ENCODE results near the gene CTR9. TPM values are rescaled to one million over a fixed set of nuclear protein-coding genes. Genes with fewer than 3 reads are reported as not detected.

The CTR9 gene
- polyA plus RNA-seq, 1 of the 3 experiments (the other 2 are of a cell fraction), result 10.1 TPM

- H3K79me2 ChIP-seq (ENCODE audit: insufficient read depth), result no peaks in the 10 kb centered on the region
- no peak overlapping the region for H3K4me2 ChIP-seq
- peaks cover 0 to 9% of the 10 kb centered on the region in 2 experiments; a peak in 1 of 4 replicates for H3K4me1 ChIP-seq (ENCODE audit: control insufficient read depth in 1 of 2, insufficient read depth in 2 of 2, low read depth in 1 of 2, low read length in 1 of 2)
- H3F3A ChIP-seq (replicated peaks; ENCODE audit: insufficient read depth), result no peaks in the 10 kb centered on the region
- no peak overlapping the region for H3K9ac ChIP-seq
- WGBS (ENCODE audit: low lambda C conversion rate), result 85% methylated on average over 2 of the region's 2 CpGs
- no peak overlapping the region for H2AFZ ChIP-seq (ENCODE audit: low read depth)
- ChIA-PET CTCF (interaction anchor here (1.4 kb wide), 1 partner anchor 315 kb away, joined by 4 read pairs; no protein-coding TSS in a partner anchor), POLR2A (no interaction called here)
- no peaks in the 10 kb centered on the region for H3K36me3 ChIP-seq (replicated peaks in 1 of 2; ENCODE audit: control insufficient read depth in 1 of 2, insufficient read depth in 2 of 2, low read length in 1 of 2)
- no peaks in the 10 kb centered on the region for H3K9me2 ChIP-seq
- no peak overlapping the region for H3K27ac ChIP-seq (ENCODE audit: low read depth in 2 of 2, low read length in 1 of 2)
- no peak for DNase-seq
- TF ChIP-seq ELF1 (IDR thresholded peaks at IDR 0.05), result no peak
- TF ChIP-seq CHD2 (IDR thresholded peaks at IDR 0.05; ENCODE audit: low read length, partially characterized antibody), result no peak
- TF ChIP-seq TEAD4 (IDR thresholded peaks at IDR 0.05; ENCODE audit: borderline replicate concordance, insufficient read depth), result no peak
- H3K27me3 ChIP-seq (ENCODE audit: insufficient read depth), result no peaks in the 10 kb centered on the region
- H4K20me1 ChIP-seq (ENCODE audit: insufficient read depth), result no peaks in the 10 kb centered on the region
- H3K9me3 ChIP-seq, result no peaks in the 10 kb centered on the region
- H3K4me3 ChIP-seq (ENCODE audit: low read depth in 2 of 2, low read length in 1 of 2), result no peak overlapping the region
These were observed 30.1 kb upstream of the CTR9 start for GRCh38 chr11:10720881-10721376.

GRCh38 chr11:10722307-10722706 lies 28.7 kb upstream of the CTR9 start:
- H3K9me3 ChIP-seq, result no peaks in the 10 kb centered on the region
- no peaks in the 10 kb centered on the region for H3K79me2 ChIP-seq (ENCODE audit: insufficient read depth)
- no peaks in the 10 kb centered on the region for H4K20me1 ChIP-seq (ENCODE audit: insufficient read depth)
- no peak overlapping the region for H3K27ac ChIP-seq (ENCODE audit: low read depth in 2 of 2, low read length in 1 of 2)
- H3K4me2 ChIP-seq, result no peak overlapping the region
- TF ChIP-seq MXI1 (IDR thresholded peaks at IDR 0.05; ENCODE audit: low read depth, low read length) (no peak), YY1 (IDR thresholded peaks at IDR 0.05; ENCODE audit: low read depth) (no peak), USF2 (IDR thresholded peaks at IDR 0.05; ENCODE audit: borderline replicate concordance, low read depth, low read length) (no peak), TCF12 (IDR thresholded peaks at IDR 0.05) (no peak), EP300 (IDR thresholded peaks at IDR 0.05; ENCODE audit: borderline replicate concordance in 1 of 2, low read depth in 1 of 2, low read length in 1 of 2) (no peak), SMC3 (IDR thresholded peaks at IDR 0.05; ENCODE audit: low read depth, low read length) (no peak), RFX5 (IDR thresholded peaks at IDR 0.05; ENCODE audit: low read length) (no peak), GATA2 (CRISPR knock-in tag; IDR thresholded peaks at IDR 0.05) (no peak), FOXJ3 (CRISPR knock-in tag; IDR thresholded peaks at IDR 0.05) (no peak), PBX3 (IDR thresholded peaks at IDR 0.05) (no peak), NRF1 (IDR thresholded peaks at IDR 0.05; ENCODE audit: low read depth, low read length) (no peak), CTCF (IDR thresholded peaks at IDR 0.05) (no peak), FOXM1 (IDR thresholded peaks at IDR 0.05; ENCODE audit: low read depth) (no peak)
- 40% methylated on average over 1 of the region's 4 CpGs for WGBS (ENCODE audit: low lambda C conversion rate)
- DNase-seq, result peak; percentile 23
- H3F3A ChIP-seq (replicated peaks; ENCODE audit: insufficient read depth), result no peaks in the 10 kb centered on the region
- ChIA-PET CTCF (interaction anchor here (1.4 to 2.1 kb wide), 2 partner anchors 13 to 316 kb away, joined by 3 to 6 read pairs; no protein-coding TSS in a partner anchor), POLR2A (interaction anchor here (0.7 kb wide), 1 partner anchor 29 kb away, joined by 3 read pairs; the partner anchor contains the start of gene CTR9)
- H3K27me3 ChIP-seq (ENCODE audit: insufficient read depth), result no peaks in the 10 kb centered on the region
- H3K9me2 ChIP-seq, result no peaks in the 10 kb centered on the region
- no peak overlapping the region for H3K9ac ChIP-seq
- no peak overlapping the region for H3K4me3 ChIP-seq (ENCODE audit: low read depth in 2 of 2, low read length in 1 of 2)
- no peak overlapping the region for H2AFZ ChIP-seq (ENCODE audit: low read depth)
- no peaks in the 10 kb centered on the region for H3K36me3 ChIP-seq (replicated peaks in 1 of 2; ENCODE audit: control insufficient read depth in 1 of 2, insufficient read depth in 2 of 2, low read length in 1 of 2)
- peaks cover 0 to 4% of the 10 kb centered on the region in 2 experiments; a peak in 2 of 4 replicates for H3K4me1 ChIP-seq (ENCODE audit: control insufficient read depth in 1 of 2, insufficient read depth in 2 of 2, low read depth in 1 of 2, low read length in 1 of 2)

Measured in SK-N-SH (cell line).